K562 (cell line): ENCODE measurements around the gene OR2V1. TPM values are rescaled to one million over a fixed set of nuclear protein-coding genes. Genes with fewer than 3 reads are reported as not detected.

ENCODE experiments used
- ATAC-seq: fragments of 200-7000 bp; cut with Tn5 transposase; 3 replicates; pipeline ENCODE4 v1.9.1; 2020; ENCODE audit warnings: moderate library complexity
- BruUV-seq: library from RNA; stranded (reverse); fragments of 400-500 nt; replicated peaks from 2 replicates; lab custom pipeline; 2021; lab: Mats Ljungman, UMichigan
- CTCF ChIA-PET: fragments of 300-600 bp; formaldehyde crosslinking; extraction: SDS; loops from one replicate; lab custom pipeline; 2021; ENCODE audit warnings: low intra/inter-chr PET ratio; lab: Yijun Ruan, JAX
- POLR2A ChIA-PET: fragments of 300-600, 350-650 bp; sonication (Branson Sonifier 250); formaldehyde crosslinking; extraction: SDS; loops from one replicate; lab custom pipeline; 2021; ENCODE audit warnings: antibody characterized with exemption, inconsistent platforms; lab: Yijun Ruan, JAX
- DNase-seq, 4 experiments: peaks; one replicate each; pipeline versions ENCODE4 v3.0.0 to v3.0.0-alpha.2; 2011 to 2018; ENCODE audit warnings: low spot score in 3 of 4, mixed read lengths in 3 of 4; ENCODE audit errors: extremely low read depth in 1 of 4
- FAIRE-seq: peaks from 2 replicates; lab custom pipeline; 2011; peaks lifted over from hg19 to GRCh38; lab: Jason Lieb, UNC
- H2AFZ ChIP-seq: 2 replicates; pipeline ENCODE4 v1.6.0; 2011; ENCODE audit warnings: low read depth, low read length, control low read depth, inconsistent platforms
- H3K27ac ChIP-seq: fragments of 200-600 bp; 3 replicates; pipeline ENCODE4 v1.8.0; 2011; ENCODE audit warnings: low read depth, mild to moderate bottlenecking, control low read depth, inconsistent platforms, low read length, moderate library complexity, mixed read lengths; ENCODE audit errors: extremely low read depth
- H3K27me3 ChIP-seq, 2 experiments: fragments of 300-600 bp in 1 of 2; 2 replicates in 1 of 2; 3 replicates in 1 of 2; pipeline versions ENCODE4 v1.6.0 to v1.8.0; 2011; ENCODE audit warnings: inconsistent platforms in 2 of 2, low read length in 2 of 2, mild to moderate bottlenecking in 1 of 2, mixed read lengths in 1 of 2, moderate library complexity in 1 of 2; ENCODE audit not compliant: control insufficient read depth in 2 of 2, insufficient read depth in 2 of 2
- H3K36me3 ChIP-seq: fragments of 300-600 bp; 3 replicates; pipeline ENCODE4 v1.8.0; 2011; ENCODE audit warnings: mild to moderate bottlenecking, low read length, inconsistent platforms; ENCODE audit not compliant: control insufficient read depth, insufficient read depth
- H3K4me1 ChIP-seq, 2 experiments: fragments of 200-600 bp in 1 of 2; replicated peaks in 1 of 2; 2 replicates in 1 of 2; 3 replicates in 1 of 2; pipeline versions ENCODE4 v1.5.1 to v1.8.0; 2011; ENCODE audit warnings: inconsistent platforms in 2 of 2, low read length in 2 of 2, mild to moderate bottlenecking in 1 of 2, mixed read lengths in 1 of 2, moderate library complexity in 1 of 2; ENCODE audit not compliant: control insufficient read depth in 2 of 2, insufficient read depth in 2 of 2
- H3K4me2 ChIP-seq: 2 replicates; pipeline ENCODE4 v1.6.1; 2011; ENCODE audit warnings: low read length, control low read depth, inconsistent platforms, mixed read lengths; ENCODE audit not compliant: insufficient read depth
- H3K4me3 ChIP-seq: fragments of 200-600 bp; sonication (generic), shearing (Covaris generic); 2 replicates; pipeline ENCODE4 v1.5.1; 2016; ENCODE audit warnings: control low read depth, inconsistent platforms
- H3K79me2 ChIP-seq: fragments of 200-600 bp; 3 replicates; pipeline ENCODE4 v1.8.0; 2011; ENCODE audit warnings: low read length, inconsistent platforms; ENCODE audit not compliant: control insufficient read depth, insufficient read depth
- H3K9ac ChIP-seq, 2 experiments: 2 replicates each; pipeline versions ENCODE4 v1.6.0 to v1.6.1; 2011; ENCODE audit warnings: low read depth in 2 of 2, low read length in 2 of 2, control low read depth in 1 of 2, inconsistent platforms in 1 of 2, mild to moderate bottlenecking in 1 of 2, mixed read lengths in 1 of 2; ENCODE audit not compliant: insufficient read depth in 1 of 2
- H3K9me1 ChIP-seq: one replicate; pipeline ENCODE4 v1.6.0; 2011; ENCODE audit warnings: inconsistent platforms, mild to moderate bottlenecking, low read length, moderate library complexity; ENCODE audit not compliant: control insufficient read depth, insufficient read depth
- H3K9me3 ChIP-seq: replicated peaks from 2 replicates; pipeline ENCODE4 v1.5.1; 2011; ENCODE audit warnings: low read depth, low read length, inconsistent platforms; ENCODE audit not compliant: control insufficient read depth, insufficient read depth
- H4K20me1 ChIP-seq: replicated peaks from 2 replicates; pipeline ENCODE4 v1.6.1; 2011; ENCODE audit warnings: low read length, inconsistent platforms, mixed read lengths; ENCODE audit not compliant: control insufficient read depth, insufficient read depth
- ATF7 ChIP-seq: fragments of 450-650 bp; IDR thresholded peaks from 2 replicates; pipeline ENCODE4 v1.7.1; 2014; ENCODE audit warnings: mild to moderate bottlenecking, moderate library complexity
- HNRNPH1 ChIP-seq: fragments of 200-400 bp; formaldehyde crosslinking; optimal IDR thresholded peaks from 2 replicates; pipeline ENCODE3; 2017; ENCODE audit warnings: low read depth, mild to moderate bottlenecking, low read length, moderate library complexity
- MBD2 ChIP-seq: sonication (generic); IDR thresholded peaks from 2 replicates; pipeline ENCODE4 v1.6.1; 2016; ENCODE audit warnings: low read depth, borderline replicate concordance
- MCM5 ChIP-seq: fragments of 450-650 bp; IDR thresholded peaks from 2 replicates; pipeline ENCODE4 v1.6.1; 2016; ENCODE audit warnings: low read depth
- MYC ChIP-seq, 2 experiments: fragments of 250-450 bp in 1 of 2; sonication (Bioruptor Pico) in 1 of 2; IDR thresholded peaks; 2 replicates each; pipeline versions ENCODE4 v1.5.1 to v1.6.1; 2012 to 2021; ENCODE audit warnings: low read depth in 2 of 2, borderline replicate concordance in 1 of 2, improper control_type of control experiment in 1 of 2, low read length in 1 of 2, mild to moderate bottlenecking in 1 of 2, moderate library complexity in 1 of 2
- NR2C2 ChIP-seq, 2 experiments: fragments of 200-800 bp in 1 of 2; sonication (Bioruptor generic) in 1 of 2; sonication (generic) in 1 of 2; formaldehyde crosslinking in 1 of 2; IDR thresholded peaks; 2 replicates each; pipeline versions ENCODE4 v1.6.1 to v1.8.0; 2016 to 2022; ENCODE audit warnings: mild to moderate bottlenecking in 1 of 2, missing compliant biosample characterization in 1 of 2, missing genetic modification characterization in 1 of 2, missing genetic modification reagents in 1 of 2
- SMAD4 ChIP-seq: fragments of 250-450 bp; sonication (Bioruptor Pico); conservative IDR thresholded peaks from 2 replicates; pipeline ENCODE4 v1.8.0; 2021; ENCODE audit warnings: inconsistent platforms, mild to moderate bottlenecking, moderate library complexity
- XRCC5 ChIP-seq: fragments of 200-400 bp; formaldehyde crosslinking; IDR thresholded peaks from 2 replicates; pipeline ENCODE4 v1.6.1; 2017; ENCODE audit warnings: low read depth, mild to moderate bottlenecking, low read length
- ZNF175 ChIP-seq: fragments of 200-800 bp; sonication (Bioruptor generic); IDR thresholded peaks from 2 replicates; pipeline ENCODE4 v1.6.1; 2016; ENCODE audit warnings: low read depth, mild to moderate bottlenecking, missing genetic modification characterization, missing compliant biosample characterization
- WGBS: fragments of 100-300 bp; shearing (Covaris generic); methylation state at CpG from one replicate; pipeline ENCODE4 v1.1.6; 2016; ENCODE audit warnings: low coverage, mixed read lengths; ENCODE audit not compliant: insufficient coverage; ENCODE audit errors: missing lambda C conversion rate; 5-methylcytosine and 5-hydroxymethylcytosine counted together
- in situ Hi-C: fragments of 300-500 bp; cut with MboI; formaldehyde crosslinking; loops from 4 replicates; pipeline ENCODE4 v1.15.0; 2018; ENCODE audit warnings: inconsistent platforms, mixed read lengths
- intact Hi-C: fragments of 100-400 bp; cut with micrococcal nuclease; formaldehyde crosslinking; loops from 2 replicates; pipeline ENCODE4 v1.14.2; 2022
- polyA plus RNA-seq, 8 experiments: library from polyadenylated mRNA; depleted of rRNA in 4 of 8; stranded (reverse) in 5 of 8; unstranded in 3 of 8; fragments of >200 nt; fragmentation: Nextera tagmentation in 2 of 8; fragmentation: Illumina TruSeq in 1 of 8; extraction: Ambion mirVana in 2 of 8; extraction: Trizol in 1 of 8; gene quantifications; 2 replicates each; pipeline versions ENCODE4 v1.2.1 to v1.2.3, GENCODE V29; 2011 to 2014; ENCODE audit warnings: inconsistent platforms in 1 of 8, missing spikeins in 1 of 8
- total RNA-seq, 7 experiments: library from RNA; depleted of rRNA in 6 of 7; stranded (reverse); fragments of >200 nt in 6 of 7; fragmentation: Illumina TruSeq in 2 of 7; extraction: Trizol in 2 of 7; gene quantifications; 2 replicates each; pipeline versions ENCODE4 v1.2.1 to v1.2.3, GENCODE V29; 2011 to 2021; ENCODE audit warnings: low replicate concordance in 1 of 7
- TF ChIP-seq, protein P1 (sequence below): sonication (generic); formaldehyde crosslinking; IDR thresholded peaks from 2 replicates; pipeline ENCODE4 v1.8.0; 2022; ENCODE audit warnings: mild to moderate bottlenecking, missing genetic modification reagents
- TF ChIP-seq, protein P2 (sequence below): fragments of 450-650 bp; IDR thresholded peaks from 2 replicates; pipeline ENCODE4 v1.6.1; 2017; ENCODE audit warnings: mild to moderate bottlenecking, moderate library complexity

OR2V1 gene
- total and polyA plus RNA-seq, 9 of the 15 experiments (the other 6 are each of a cell fraction or from before 2014, with no cell fraction given), result 0.04 to 0.28 (median 0.15) TPM; not detected in 5

DNA sequence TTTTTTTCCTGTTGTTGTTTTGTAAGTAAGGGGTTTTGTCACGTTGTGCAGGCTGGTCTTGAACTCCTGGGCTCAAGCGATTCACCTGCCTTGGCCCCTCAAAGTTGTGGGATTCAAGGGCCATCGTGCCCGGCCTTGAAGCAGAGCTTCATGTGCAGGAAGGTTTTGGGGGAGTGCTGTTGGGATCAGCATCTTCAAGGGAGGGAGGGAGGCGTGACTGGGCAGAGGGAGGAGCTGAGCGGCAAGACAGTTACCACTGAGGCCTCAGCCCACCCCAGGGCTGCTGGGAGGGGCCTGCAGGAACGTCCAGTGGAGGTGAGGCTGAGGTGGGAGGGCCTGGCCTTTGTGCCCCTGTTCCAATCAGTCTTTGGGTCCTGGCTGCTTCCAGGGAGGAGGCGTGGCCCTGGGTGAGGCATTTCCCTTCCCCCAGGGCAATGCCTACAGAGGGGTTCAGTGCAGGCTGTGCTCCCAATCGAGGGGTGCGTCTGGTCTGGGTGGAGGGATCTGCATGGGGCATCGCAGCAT lies 21.4 kb downstream of the OR2V1 start:
- Histone ChIP-seq H3K9ac (peak overlapping the region in 1 of 2 experiments; percentile 15; a peak in 2 of 4 replicates), H3K4me1 (peaks cover 41 to 48% of the 10 kb centered on the region in 2 experiments), H3K27me3 (no peaks in the 10 kb centered on the region), H2AFZ (0 out of 2 replicates have a peak overlapping the region, but pooled peaks have one; percentile 28), H3K9me3 (no peaks in the 10 kb centered on the region), H3K9me1 (no peaks in the 10 kb centered on the region), H3K79me2 (no peaks in the 10 kb centered on the region), H3K4me2 (no peak overlapping the region), H3K27ac (no peak overlapping the region), H3K36me3 (no peaks in the 10 kb centered on the region), H4K20me1 (no peaks in the 10 kb centered on the region), H3K4me3 (no peak overlapping the region)
- FAIRE-seq, result no peak
- 40% methylated on average over 10 of the region's 11 CpGs for WGBS
- ChIA-PET CTCF (no interaction called here), POLR2A (interaction anchor here (0.6 kb wide), 1 partner anchor 32 kb away, joined by 3 read pairs; no protein-coding TSS in a partner anchor)
- ATAC-seq, result peak; percentile 12; the same call in 1 of the 3 replicates
- intact Hi-C loops, result loop anchor here (5.0 to 10.0 kb wide), 2 partner anchors 55 to 242 kb away; no protein-coding TSS in a partner anchor
- peak in 3 of 4 experiments; percentile 42 to 51 (median 45) for DNase-seq
- TF ChIP-seq NR2C2 (CRISPR knock-in tag; IDR thresholded peaks at IDR 0.05) (no peak), NR2C2 (tag; IDR thresholded peaks at IDR 0.05) (no peak), ATF7 (no peak), MBD2 (no peak), MYC (IDR thresholded peaks at IDR 0.05; ENCODE audit: low read depth, low read length) (no peak), MYC (CRISPR knock-in tag; IDR thresholded peaks at IDR 0.05; ENCODE audit: borderline replicate concordance, low read depth) (no peak), HNRNPH1 (no peak), ZNF175 (CRISPR knock-in tag) (no peak), XRCC5 (no peak), SMAD4 (CRISPR knock-in tag) (no peak), MCM5 (no peak)
- TF ChIP-seq, protein P1, sequence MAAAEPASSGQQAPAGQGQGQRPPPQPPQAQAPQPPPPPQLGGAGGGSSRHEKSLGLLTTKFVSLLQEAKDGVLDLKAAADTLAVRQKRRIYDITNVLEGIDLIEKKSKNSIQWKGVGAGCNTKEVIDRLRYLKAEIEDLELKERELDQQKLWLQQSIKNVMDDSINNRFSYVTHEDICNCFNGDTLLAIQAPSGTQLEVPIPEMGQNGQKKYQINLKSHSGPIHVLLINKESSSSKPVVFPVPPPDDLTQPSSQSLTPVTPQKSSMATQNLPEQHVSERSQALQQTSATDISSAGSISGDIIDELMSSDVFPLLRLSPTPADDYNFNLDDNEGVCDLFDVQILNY (CRISPR knock-in tag), result no peak
- TF ChIP-seq, protein P2, sequence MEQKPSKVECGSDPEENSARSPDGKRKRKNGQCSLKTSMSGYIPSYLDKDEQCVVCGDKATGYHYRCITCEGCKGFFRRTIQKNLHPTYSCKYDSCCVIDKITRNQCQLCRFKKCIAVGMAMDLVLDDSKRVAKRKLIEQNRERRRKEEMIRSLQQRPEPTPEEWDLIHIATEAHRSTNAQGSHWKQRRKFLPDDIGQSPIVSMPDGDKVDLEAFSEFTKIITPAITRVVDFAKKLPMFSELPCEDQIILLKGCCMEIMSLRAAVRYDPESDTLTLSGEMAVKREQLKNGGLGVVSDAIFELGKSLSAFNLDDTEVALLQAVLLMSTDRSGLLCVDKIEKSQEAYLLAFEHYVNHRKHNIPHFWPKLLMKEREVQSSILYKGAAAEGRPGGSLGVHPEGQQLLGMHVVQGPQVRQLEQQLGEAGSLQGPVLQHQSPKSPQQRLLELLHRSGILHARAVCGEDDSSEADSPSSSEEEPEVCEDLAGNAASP, result no peak
- in situ Hi-C loops, result no loop called here
- no TSS peak for BruUV-seq
